Activated CD4-positive, CD25-positive, alpha-beta regulatory T cell treated with anti-CD3 and anti-CD28 coated beads, Interleukin-2, amount 50 U/mL, for 72 hours (primary cell): ENCODE measurements around the gene NDUFB1.

ENCODE experiments used
- DNase-seq: peaks from one replicate; pipeline ENCODE4 v3.0.0; 2021

NDUFB1 gene

DNA sequence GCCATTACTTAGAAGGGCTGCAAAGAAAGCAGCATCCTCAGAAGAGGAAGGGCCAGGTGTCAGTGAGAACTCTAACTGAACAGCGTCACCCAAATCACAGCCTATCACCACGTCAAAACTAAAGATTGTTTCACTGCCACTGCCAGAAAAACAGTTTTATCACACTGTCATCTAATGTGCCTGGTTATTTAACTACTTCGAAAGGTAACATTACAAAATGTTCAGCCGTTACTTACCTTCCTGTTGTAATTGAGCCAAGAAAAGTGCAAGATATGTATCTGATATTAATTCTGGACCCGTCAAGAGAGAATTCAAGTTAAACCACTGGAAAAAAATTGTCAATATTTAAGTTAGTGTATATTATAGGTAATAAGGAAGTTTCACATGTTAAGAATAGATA, 33.0 kb downstream of the NDUFB1 start:
- DNase-seq = no peak

DNA sequence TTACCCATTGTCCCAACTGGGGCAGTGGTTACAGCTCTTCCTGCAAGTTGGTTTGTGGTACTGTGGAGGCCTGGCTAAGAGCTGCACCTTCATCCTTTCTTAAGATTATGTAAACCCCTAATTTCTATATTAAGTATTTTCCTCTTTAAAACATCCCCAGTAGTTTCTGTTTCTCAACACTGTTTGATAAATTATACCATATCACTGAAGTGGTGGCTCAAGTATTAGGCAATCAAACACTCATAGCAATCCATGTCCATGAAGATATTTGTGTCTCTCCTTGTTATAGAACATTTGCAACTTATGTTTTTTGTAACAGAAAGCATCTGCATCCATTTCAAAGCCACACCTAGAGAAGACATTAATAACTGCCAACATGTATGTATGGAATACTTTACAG, 47.0 kb downstream of the NDUFB1 start:
- no peak for DNase-seq
